Suprapubic skin (tissue), 4 donors: ENCODE results near the gene CLEC2B.

ENCODE experiments used
- CTCF ChIP-seq, 2 donors: fragments of 200-600 bp in 1 of 2; fragments of 450-650 bp in 1 of 2; sonication (generic) in 1 of 2; IDR thresholded peaks; one replicate each; pipeline ENCODE4 v1.5.1; 2016 to 2019; ENCODE audit warnings: antibody characterized with exemption in 2 of 2, mild to moderate bottlenecking in 1 of 2, moderate library complexity in 1 of 2
- EP300 ChIP-seq: sonication (generic); formaldehyde crosslinking; IDR thresholded peaks from one replicate; pipeline ENCODE4 v1.6.1; 2017; ENCODE audit warnings: antibody characterized with exemption
- POLR2A ChIP-seq, 2 donors: fragments of 450-650 bp; IDR thresholded peaks; one replicate each; pipeline ENCODE4 v1.6.1; 2017; ENCODE audit warnings: antibody characterized with exemption in 2 of 2, mild to moderate bottlenecking in 2 of 2, moderate library complexity in 2 of 2
- POLR2AphosphoS5 ChIP-seq, 3 donors: sonication (generic); formaldehyde crosslinking; IDR thresholded peaks; one replicate each; pipeline ENCODE4 v1.6.1; 2017; ENCODE audit warnings: antibody characterized with exemption in 3 of 3

- TF ChIP-seq CTCF (IDR thresholded peaks at IDR 0.05) (no peak), POLR2A (IDR thresholded peaks at IDR 0.05) (no peak), EP300 (no peak), POLR2AphosphoS5 (IDR thresholded peaks at IDR 0.05) (no peak)
Observed at GRCh38 chr12:9897535-9897934, 28.4 kb upstream of the CLEC2B start.
